B cell (primary cell): ENCODE results near the gene FAM107B. TPM values are rescaled to one million over a fixed set of nuclear protein-coding genes. Genes with fewer than 3 reads are reported as not detected.

ENCODE experiments used
- ATAC-seq: fragments of 200-7000 bp; cut with Tn5 transposase; one replicate; pipeline ENCODE4 v1.10.0; 2021; ENCODE audit warnings: low read depth, mild to moderate bottlenecking, moderate number of reproducible peaks, moderate library complexity
- CTCF ChIA-PET: fragments of 350-600 bp; sonication (Branson Sonifier 250); formaldehyde crosslinking; loops from one replicate; lab custom pipeline; 2021; ENCODE audit warnings: antibody characterized with exemption, inconsistent platforms; lab: Charles Lee
- POLR2A ChIA-PET: fragments of 350-600 bp; sonication (Branson Sonifier 250); formaldehyde crosslinking; loops from one replicate; lab custom pipeline; 2021; ENCODE audit warnings: antibody characterized with exemption; lab: Charles Lee
- DNase-seq: peaks from one replicate; pipeline ENCODE4 v3.0.0; 2013
- H2AFZ ChIP-seq: 2 replicates; pipeline ENCODE4 v1.6.1; 2012; ENCODE audit warnings: mild to moderate bottlenecking, low read depth, low read length; ENCODE audit not compliant: insufficient read depth, poor library complexity, severe bottlenecking
- H3K27ac ChIP-seq, 2 donors: 1 replicate in 1 of 2; 2 replicates in 1 of 2; pipeline ENCODE4 v1.5.1; 2012 to 2013; ENCODE audit warnings: low read length in 2 of 2, mild to moderate bottlenecking in 2 of 2, moderate library complexity in 1 of 2
- H3K27me3 ChIP-seq, 4 experiments: fragments of 200-600 bp in 1 of 4; sonication (generic) in 1 of 4; replicated peaks in 1 of 4; 1 replicate in 2 of 4; 2 replicates in 2 of 4; pipeline versions ENCODE4 v1.6.1 to v1.7.0; 2013 to 2016; ENCODE audit warnings: low read length in 3 of 4, mild to moderate bottlenecking in 2 of 4, mixed read lengths in 1 of 4, moderate library complexity in 1 of 4; ENCODE audit not compliant: insufficient read depth in 4 of 4, control insufficient read depth in 3 of 4; ENCODE audit errors: control extremely low read depth in 1 of 4
- H3K36me3 ChIP-seq, 2 experiments: replicated peaks in 1 of 2; 1 replicate in 1 of 2; 2 replicates in 1 of 2; pipeline versions ENCODE4 v1.6.1 to v1.7.1; 2013; ENCODE audit warnings: low read length in 1 of 2; ENCODE audit not compliant: insufficient read depth in 2 of 2, control insufficient read depth in 1 of 2; ENCODE audit errors: control extremely low read depth in 1 of 2, extremely low read depth in 1 of 2
- H3K4me1 ChIP-seq, 2 donors: fragments of 200-600 bp in 1 of 2; sonication (generic) in 1 of 2; 1 replicate in 1 of 2; 2 replicates in 1 of 2; pipeline versions ENCODE4 v1.5.1 to v1.6.1; 2013 to 2017; ENCODE audit warnings: low read length in 2 of 2; ENCODE audit not compliant: control insufficient read depth in 2 of 2, insufficient read depth in 2 of 2
- H3K4me2 ChIP-seq: replicated peaks from 2 replicates; pipeline ENCODE3; 2012; ENCODE audit warnings: mild to moderate bottlenecking, low read depth, low read length; ENCODE audit not compliant: poor library complexity, severe bottlenecking
- H3K4me3 ChIP-seq, 5 experiments: fragments of 200-600 bp in 1 of 5; sonication (generic) in 1 of 5; 1 replicate in 3 of 5; 2 replicates in 2 of 5; pipeline versions ENCODE4 v1.5.1 to v1.7.0; 2011 to 2016; ENCODE audit warnings: low read length in 4 of 5, mild to moderate bottlenecking in 4 of 5, low read depth in 2 of 5, control low read depth in 1 of 5, moderate library complexity in 1 of 5; ENCODE audit not compliant: insufficient read depth in 1 of 5; ENCODE audit errors: control extremely low read depth in 1 of 5, extremely low read depth in 1 of 5
- H3K79me2 ChIP-seq: fragments of 200-600 bp; sonication (generic); one replicate; pipeline ENCODE4 v1.6.0; 2016; ENCODE audit warnings: low read length; ENCODE audit not compliant: control insufficient read depth, insufficient read depth
- H3K9ac ChIP-seq: fragments of 200-600 bp; sonication (generic); 2 replicates; pipeline ENCODE4 v1.6.1; 2017; ENCODE audit warnings: mild to moderate bottlenecking, low read length, moderate library complexity
- H3K9me3 ChIP-seq, 3 donors: one replicate each; pipeline versions ENCODE4 v1.6.1 to v1.7.1; 2013; ENCODE audit warnings: low read length in 2 of 3; ENCODE audit not compliant: control insufficient read depth in 2 of 3, insufficient read depth in 1 of 3; ENCODE audit errors: control extremely low read depth in 1 of 3
- H4K20me1 ChIP-seq: 2 replicates; pipeline ENCODE4 v1.6.0; 2012; ENCODE audit warnings: mild to moderate bottlenecking, low read length; ENCODE audit not compliant: insufficient read depth, control insufficient read depth, poor library complexity, severe bottlenecking
- H3K27ac Mint-ChIP-seq: one replicate; pipeline ENCODE4 v1.8.0; 2021; ENCODE audit warnings: mixed read lengths
- H3K27me3 Mint-ChIP-seq: one replicate; pipeline ENCODE4 v1.8.0; 2021; ENCODE audit warnings: mixed read lengths
- H3K4me1 Mint-ChIP-seq: one replicate; pipeline ENCODE4 v1.8.0; 2021; ENCODE audit warnings: mixed read lengths
- H3K4me3 Mint-ChIP-seq: one replicate; pipeline ENCODE4 v1.8.0; 2021; ENCODE audit warnings: mixed read lengths
- H3K9me3 Mint-ChIP-seq: one replicate; pipeline ENCODE4 v1.8.0; 2022; ENCODE audit warnings: mixed read lengths; ENCODE audit not compliant: insufficient read depth
- CTCF ChIP-seq: fragments of 200-600 bp; IDR thresholded peaks from one replicate; pipeline ENCODE4 v1.8.0; 2022; ENCODE audit warnings: antibody characterized with exemption, mild to moderate bottlenecking
- EZH2 ChIP-seq: IDR thresholded peaks from 2 replicates; pipeline ENCODE4 v1.6.1; 2012; ENCODE audit warnings: borderline replicate concordance, low read depth, mild to moderate bottlenecking, moderate library complexity, low read length; ENCODE audit not compliant: insufficient read depth, poor library complexity, severe bottlenecking
- WGBS: methylation state at CpG from one replicate; pipeline ENCODE4 v1.1.5; 2013; ENCODE audit warnings: missing lambda C conversion rate; ENCODE audit not compliant: insufficient coverage; 5-methylcytosine and 5-hydroxymethylcytosine counted together
- intact Hi-C: fragments of 100-400 bp; cut with micrococcal nuclease; formaldehyde crosslinking; loops from one replicate; pipeline ENCODE4 v1.10.0; 2022
- polyA plus RNA-seq: library from polyadenylated mRNA; depleted of rRNA; stranded (reverse); fragments of >200 nt; gene quantifications from 2 replicates; pipeline ENCODE4 v1.2.3, GENCODE V29; 2012
- total RNA-seq, 2 donors: library from RNA; stranded (reverse); fragments of 120-200 nt in 1 of 2; gene quantifications; 1 replicate in 1 of 2; 2 replicates in 1 of 2; pipeline versions ENCODE4 v1.2.3 to v1.2.4, GENCODE V29; 2013 to 2022

FAM107B gene
- total and polyA plus RNA-seq, 2 donors (not counting 1 experiment from before 2014, with no cell fraction given), result 31.9 to 318 TPM

GRCh38 chr10:14681802-14682201 lies 92.9 kb downstream of the FAM107B start:
- ChIA-PET CTCF (interaction anchor here (1.4 kb wide), 1 partner anchor 141 kb away, joined by 4 read pairs; no protein-coding TSS in a partner anchor), POLR2A (no interaction called here)
- Histone ChIP-seq H3K4me1 (no peaks in the 10 kb centered on the region), H3K79me2 (no peaks in the 10 kb centered on the region), H3K36me3 (no peaks in the 10 kb centered on the region), H4K20me1 (no peaks in the 10 kb centered on the region), H3K27ac (no peak overlapping the region), H3K27me3 (no peaks in the 10 kb centered on the region), H2AFZ (no peak overlapping the region), H3K4me2 (no peak overlapping the region), H3K9ac (no peak overlapping the region), H3K9me3 (no peaks in the 10 kb centered on the region), H3K4me3 (no peak overlapping the region)
- H3K4me3 Mint-ChIP-seq, result no peak overlapping the region
- H3K27me3 Mint-ChIP-seq, result no peaks in the 10 kb centered on the region
- ATAC-seq (no peak), DNase-seq (no peak)
- no peaks in the 10 kb centered on the region for H3K4me1 Mint-ChIP-seq
- H3K9me3 Mint-ChIP-seq, result no peaks in the 10 kb centered on the region
- no peak overlapping the region for H3K27ac Mint-ChIP-seq
- intact Hi-C loops, result no loop called here
- TF ChIP-seq EZH2, result no peak
- no peak for TF ChIP-seq CTCF
- no CpG with 5 or more reads among the region's 7 CpGs for WGBS

- H3K4me3 ChIP-seq, result no peak overlapping the region
- TF ChIP-seq EZH2 (no peak), CTCF (no peak)
- ATAC-seq (no peak), DNase-seq (no peak)
- 83% methylated on average over 1 of the region's 5 CpGs for WGBS
- no peak overlapping the region for H3K27ac ChIP-seq
- H3K36me3 ChIP-seq, result no peaks in the 10 kb centered on the region
- Mint-ChIP-seq H3K27ac (no peak overlapping the region), H3K9me3 (no peaks in the 10 kb centered on the region), H3K27me3 (no peaks in the 10 kb centered on the region), H3K4me1 (no peaks in the 10 kb centered on the region), H3K4me3 (no peak overlapping the region)
- no peak overlapping the region for H3K9ac ChIP-seq
- CTCF ChIA-PET, result interaction anchor here (1.4 kb wide), 1 partner anchor 142 kb away, joined by 4 read pairs; no protein-coding TSS in a partner anchor
- POLR2A ChIA-PET, result no interaction called here
- H4K20me1 ChIP-seq, result no peaks in the 10 kb centered on the region
- H3K4me2 ChIP-seq, result no peak overlapping the region
- intact Hi-C loops, result no loop called here
- no peaks in the 10 kb centered on the region for H3K9me3 ChIP-seq
- H3K27me3 ChIP-seq, result no peaks in the 10 kb centered on the region
- no peak overlapping the region for H2AFZ ChIP-seq
- no peaks in the 10 kb centered on the region for H3K79me2 ChIP-seq
- no peaks in the 10 kb centered on the region for H3K4me1 ChIP-seq
Observed at GRCh38 chr10:14681305-14681704, 93.4 kb downstream of the FAM107B start.
